HepG2 (cell line): ENCODE data around the gene FOXN3.

Source experiments
- MAZ ChIP-seq, 2 experiments: sonication (generic) in 1 of 2; formaldehyde crosslinking in 1 of 2; IDR thresholded peaks; 2 replicates each; pipeline versions ENCODE4 v1.5.0 to v1.6.1; 2012 to 2020; ENCODE audit warnings: low read depth in 2 of 2, mild to moderate bottlenecking in 2 of 2, borderline replicate concordance in 1 of 2, improper control_type of control experiment in 1 of 2, low read length in 1 of 2, missing genetic modification reagents in 1 of 2, moderate library complexity in 1 of 2
- NR2C2 ChIP-seq: sonication (generic); formaldehyde crosslinking; IDR thresholded peaks from 2 replicates; pipeline ENCODE4 v1.4.0; 2020; ENCODE audit warnings: missing genetic modification reagents, mild to moderate bottlenecking, moderate library complexity, borderline replicate concordance
- PHF8 ChIP-seq: sonication (generic); formaldehyde crosslinking; IDR thresholded peaks from 2 replicates; pipeline ENCODE4 v1.5.0; 2020; ENCODE audit warnings: missing genetic modification reagents
- ZNF230 ChIP-seq: sonication (generic); formaldehyde crosslinking; IDR thresholded peaks from 2 replicates; pipeline ENCODE4 v1.4.0; 2020; ENCODE audit warnings: mild to moderate bottlenecking, missing genetic modification reagents
- TF ChIP-seq, protein P1 (sequence below): sonication (generic); formaldehyde crosslinking; conservative IDR thresholded peaks from 2 replicates; pipeline ENCODE4 v1.4.0; 2020; ENCODE audit warnings: missing genetic modification reagents

DNA sequence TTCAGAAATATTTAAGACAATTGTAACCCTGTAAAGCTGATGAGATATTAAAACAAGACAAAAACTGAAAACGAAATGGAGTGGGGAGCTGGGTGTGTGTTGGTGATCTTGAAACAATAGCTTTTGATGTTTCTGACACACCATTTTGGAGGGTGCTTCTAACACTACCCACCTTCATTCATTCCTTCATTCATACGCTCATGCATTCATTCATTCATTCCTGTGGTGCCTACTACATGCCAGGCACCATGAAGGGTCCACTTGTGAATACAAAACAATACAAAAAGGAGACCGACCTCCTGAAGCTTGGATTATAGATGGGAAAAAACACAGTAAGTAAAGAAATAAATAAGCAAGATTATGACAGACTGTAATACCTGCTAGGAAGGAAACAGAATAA, 60.5 kb downstream of the FOXN3 start:
- TF ChIP-seq MAZ (IDR thresholded peaks at IDR 0.05; ENCODE audit: borderline replicate concordance, low read depth, low read length) (no peak), MAZ (CRISPR knock-in tag; IDR thresholded peaks at IDR 0.05; ENCODE audit: low read depth) (no peak), NR2C2 (CRISPR knock-in tag) (no peak), PHF8 (CRISPR knock-in tag) (no peak), ZNF230 (no peak)
- TF ChIP-seq, protein P1, sequence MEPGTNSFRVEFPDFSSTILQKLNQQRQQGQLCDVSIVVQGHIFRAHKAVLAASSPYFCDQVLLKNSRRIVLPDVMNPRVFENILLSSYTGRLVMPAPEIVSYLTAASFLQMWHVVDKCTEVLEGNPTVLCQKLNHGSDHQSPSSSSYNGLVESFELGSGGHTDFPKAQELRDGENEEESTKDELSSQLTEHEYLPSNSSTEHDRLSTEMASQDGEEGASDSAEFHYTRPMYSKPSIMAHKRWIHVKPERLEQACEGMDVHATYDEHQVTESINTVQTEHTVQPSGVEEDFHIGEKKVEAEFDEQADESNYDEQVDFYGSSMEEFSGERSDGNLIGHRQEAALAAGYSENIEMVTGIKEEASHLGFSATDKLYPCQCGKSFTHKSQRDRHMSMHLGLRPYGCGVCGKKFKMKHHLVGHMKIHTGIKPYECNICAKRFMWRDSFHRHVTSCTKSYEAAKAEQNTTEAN (CRISPR knock-in tag), result no peak
